Caco-2 (cell line): Measurements from ENCODE around the gene MAPK8IP3. TPM values are rescaled to one million over a fixed set of nuclear protein-coding genes. Genes with fewer than 3 reads are reported as not detected.

Experiments
- BruUV-seq: library from RNA; stranded (reverse); fragments of 400-500 nt; replicated peaks from 2 replicates; lab custom pipeline; 2021; lab: Mats Ljungman, UMichigan
- CTCF ChIA-PET: fragments of 300-600 bp; sonication (Branson Sonifier 250); formaldehyde crosslinking; loops from one replicate; lab custom pipeline; 2022; ENCODE audit warnings: antibody characterized with exemption; lab: Charles Lee
- POLR2A ChIA-PET: fragments of 300-600 bp; sonication (Branson Sonifier 250); formaldehyde crosslinking; loops from one replicate; lab custom pipeline; 2022; ENCODE audit warnings: antibody characterized with exemption; lab: Charles Lee
- DNase-seq, 2 experiments: peaks; one replicate each; pipeline versions ENCODE4 v3.0.0 to v3.0.0-alpha.2; 2020 to 2022
- H3K27me3 ChIP-seq: replicated peaks from 2 replicates; pipeline ENCODE4 v1.6.0; 2011; ENCODE audit warnings: low read length; ENCODE audit not compliant: control insufficient read depth, insufficient read depth
- H3K36me3 ChIP-seq: 2 replicates; pipeline ENCODE4 v1.5.1; 2011; ENCODE audit warnings: low read length; ENCODE audit not compliant: control insufficient read depth, insufficient read depth
- H3K4me1 ChIP-seq: fragments of 250-450 bp; sonication (Bioruptor Pico); 2 replicates; pipeline ENCODE4 v1.5.1; 2020; ENCODE audit warnings: mild to moderate bottlenecking
- H3K4me3 ChIP-seq: 2 replicates; pipeline ENCODE4 v1.5.1; 2011; ENCODE audit warnings: low read depth, mild to moderate bottlenecking, control low read depth, low read length
- H3K9me3 ChIP-seq: fragments of 250-450 bp; sonication (Bioruptor Pico); 2 replicates; pipeline ENCODE4 v1.5.1; 2020; ENCODE audit warnings: mild to moderate bottlenecking, moderate library complexity
- H3K27ac Mint-ChIP-seq: one replicate; pipeline ENCODE4 v1.8.0; 2022; ENCODE audit warnings: mixed read lengths; ENCODE audit not compliant: unreplicated experiment
- H3K27me3 Mint-ChIP-seq: one replicate; pipeline ENCODE4 v1.8.0; 2022; ENCODE audit warnings: mixed read lengths; ENCODE audit not compliant: insufficient read depth, unreplicated experiment
- H3K36me3 Mint-ChIP-seq: one replicate; pipeline ENCODE4 v1.8.0; 2022; ENCODE audit warnings: mild to moderate bottlenecking, mixed read lengths; ENCODE audit not compliant: insufficient read depth, unreplicated experiment
- H3K4me1 Mint-ChIP-seq: one replicate; pipeline ENCODE4 v1.8.0; 2022; ENCODE audit warnings: low read depth, mixed read lengths; ENCODE audit not compliant: unreplicated experiment
- H3K4me3 Mint-ChIP-seq: one replicate; pipeline ENCODE4 v1.8.0; 2022; ENCODE audit warnings: mild to moderate bottlenecking, moderate library complexity, mixed read lengths; ENCODE audit not compliant: unreplicated experiment
- H3K9me3 Mint-ChIP-seq: one replicate; pipeline ENCODE4 v1.8.0; 2022; ENCODE audit warnings: mixed read lengths; ENCODE audit not compliant: unreplicated experiment
- intact Hi-C: fragments of 100-400 bp; cut with micrococcal nuclease; formaldehyde crosslinking; loops from one replicate; pipeline ENCODE4 v1.10.0; 2022; ENCODE audit not compliant: unreplicated experiment
- total RNA-seq: library from RNA; stranded (reverse); gene quantifications from 2 replicates; pipeline ENCODE4 v1.2.3, GENCODE V29; 2022
- TF ChIP-seq, protein P1 (sequence below), 2 experiments: fragments of 200-600 bp in 1 of 2; IDR thresholded peaks; 1 replicate in 1 of 2; 2 replicates in 1 of 2; pipeline versions ENCODE4 v1.5.1 to v1.8.0; 2011 to 2022; ENCODE audit warnings: antibody characterized with exemption in 1 of 2, control low read depth in 1 of 2, inconsistent platforms in 1 of 2, low read depth in 1 of 2, low read length in 1 of 2, mild to moderate bottlenecking in 1 of 2, moderate library complexity in 1 of 2; ENCODE audit not compliant: insufficient read depth in 1 of 2, severe bottlenecking in 1 of 2, unreplicated experiment in 1 of 2

The MAPK8IP3 gene
- total RNA-seq, 1 experiment from 2014 or later, result 60.5 TPM

DNA sequence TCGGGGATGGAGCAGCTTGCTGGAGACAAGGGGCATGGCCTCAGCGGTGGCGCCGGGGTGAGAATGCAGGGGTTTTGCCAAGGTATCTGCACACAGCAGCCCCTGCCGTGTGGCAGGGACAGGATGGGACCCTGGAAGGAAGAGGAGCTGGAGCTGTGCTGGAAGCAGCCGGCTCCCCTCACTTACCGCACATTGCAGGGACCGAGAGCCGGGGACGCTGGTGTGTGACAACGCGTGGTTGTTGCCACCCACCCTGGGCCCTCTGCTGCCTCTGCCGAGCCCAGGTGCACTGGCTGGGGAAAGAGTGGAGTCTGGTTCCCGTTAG is 79.8 kb downstream of the MAPK8IP3 start:
- peaks cover 8% of the 10 kb centered on the region for H3K4me1 Mint-ChIP-seq
- H3K4me1 ChIP-seq, result peaks cover 7% of the 10 kb centered on the region; the same call in 1 of the 2 replicates
- H3K9me3 ChIP-seq, result no peaks in the 10 kb centered on the region
- no peak overlapping the region for H3K27ac Mint-ChIP-seq
- intact Hi-C loops, result no loop called here
- no peaks in the 10 kb centered on the region for H3K9me3 Mint-ChIP-seq
- H3K36me3 Mint-ChIP-seq, result peaks cover 49% of the 10 kb centered on the region
- no TSS peak for BruUV-seq
- no peak overlapping the region for H3K4me3 ChIP-seq
- ChIA-PET POLR2A (no interaction called here), CTCF (no interaction called here)
- H3K27me3 Mint-ChIP-seq, result no peaks in the 10 kb centered on the region
- no peak overlapping the region for H3K4me3 Mint-ChIP-seq
- no peaks in the 10 kb centered on the region for H3K27me3 ChIP-seq
- DNase-seq, result no peak
- TF ChIP-seq, protein P1, sequence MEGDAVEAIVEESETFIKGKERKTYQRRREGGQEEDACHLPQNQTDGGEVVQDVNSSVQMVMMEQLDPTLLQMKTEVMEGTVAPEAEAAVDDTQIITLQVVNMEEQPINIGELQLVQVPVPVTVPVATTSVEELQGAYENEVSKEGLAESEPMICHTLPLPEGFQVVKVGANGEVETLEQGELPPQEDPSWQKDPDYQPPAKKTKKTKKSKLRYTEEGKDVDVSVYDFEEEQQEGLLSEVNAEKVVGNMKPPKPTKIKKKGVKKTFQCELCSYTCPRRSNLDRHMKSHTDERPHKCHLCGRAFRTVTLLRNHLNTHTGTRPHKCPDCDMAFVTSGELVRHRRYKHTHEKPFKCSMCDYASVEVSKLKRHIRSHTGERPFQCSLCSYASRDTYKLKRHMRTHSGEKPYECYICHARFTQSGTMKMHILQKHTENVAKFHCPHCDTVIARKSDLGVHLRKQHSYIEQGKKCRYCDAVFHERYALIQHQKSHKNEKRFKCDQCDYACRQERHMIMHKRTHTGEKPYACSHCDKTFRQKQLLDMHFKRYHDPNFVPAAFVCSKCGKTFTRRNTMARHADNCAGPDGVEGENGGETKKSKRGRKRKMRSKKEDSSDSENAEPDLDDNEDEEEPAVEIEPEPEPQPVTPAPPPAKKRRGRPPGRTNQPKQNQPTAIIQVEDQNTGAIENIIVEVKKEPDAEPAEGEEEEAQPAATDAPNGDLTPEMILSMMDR (IDR thresholded peaks at IDR 0.05; ENCODE audit: insufficient read depth in 1 of 2, low read depth in 1 of 2, low read length in 1 of 2, severe bottlenecking in 1 of 2, unreplicated experiment in 1 of 2), result no peak
- peaks cover 2% of the 10 kb centered on the region; the same call in 1 of the 2 replicates for H3K36me3 ChIP-seq

DNA sequence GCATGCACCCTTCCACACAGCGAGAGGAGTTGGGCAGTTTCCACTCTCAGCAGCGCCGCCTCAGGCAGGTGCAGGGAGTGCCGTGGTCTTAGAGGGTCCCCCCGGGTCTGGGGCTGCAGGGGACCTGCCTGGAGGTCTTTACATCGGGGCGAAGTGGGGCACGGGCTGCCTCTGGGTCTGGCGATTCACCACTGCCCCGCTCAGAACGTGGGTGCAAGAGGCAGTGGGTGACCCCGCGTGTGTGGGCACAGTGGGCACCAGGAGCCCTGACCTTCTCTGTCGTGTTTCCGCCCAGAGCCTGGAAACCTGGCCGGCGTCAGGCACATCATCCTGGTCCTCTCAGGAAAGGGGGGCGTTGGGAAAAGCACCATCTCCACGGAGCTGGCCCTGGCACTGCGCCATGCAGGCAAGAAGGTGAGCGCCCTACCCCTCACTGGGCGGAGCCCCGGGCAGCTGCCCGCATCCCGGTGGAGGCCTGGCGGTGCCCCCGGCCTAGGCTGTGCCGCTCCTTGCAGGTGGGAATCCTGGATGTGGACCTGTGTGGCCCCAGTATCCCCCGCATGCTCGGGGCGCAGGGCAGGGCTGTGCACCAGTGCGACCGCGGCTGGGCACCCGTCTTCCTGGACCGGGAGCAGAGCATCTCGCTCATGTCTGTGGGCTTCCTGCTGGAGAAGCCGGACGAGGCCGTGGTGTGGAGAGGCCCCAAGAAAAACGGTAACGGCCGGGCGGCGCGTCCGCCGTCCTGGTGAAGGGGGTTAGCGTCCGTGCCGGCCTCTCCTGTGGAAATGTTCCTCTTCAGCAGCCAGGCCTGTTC is 80.5 kb downstream of the MAPK8IP3 start:
- ChIA-PET CTCF (no interaction called here), POLR2A (no interaction called here)
- intact Hi-C loops, result no loop called here
- Histone ChIP-seq H3K4me1 (0 out of 2 replicates have a peak, but pooled peaks cover under 1% of the 10 kb centered on the region), H3K36me3 (peaks cover 2% of the 10 kb centered on the region; the same call in 1 of the 2 replicates), H3K4me3 (no peak overlapping the region), H3K27me3 (no peaks in the 10 kb centered on the region), H3K9me3 (no peaks in the 10 kb centered on the region)
- BruUV-seq, result no TSS peak
- H3K4me3 Mint-ChIP-seq, result no peak overlapping the region
- H3K36me3 Mint-ChIP-seq, result peaks cover 43% of the 10 kb centered on the region
- no peak overlapping the region for H3K27ac Mint-ChIP-seq
- no peaks in the 10 kb centered on the region for H3K9me3 Mint-ChIP-seq
- no peak for DNase-seq
- no peaks in the 10 kb centered on the region for H3K27me3 Mint-ChIP-seq
- TF ChIP-seq, protein P1 (IDR thresholded peaks at IDR 0.05; ENCODE audit: insufficient read depth in 1 of 2, low read depth in 1 of 2, low read length in 1 of 2, severe bottlenecking in 1 of 2, unreplicated experiment in 1 of 2), result no peak
- H3K4me1 Mint-ChIP-seq, result peaks cover 4% of the 10 kb centered on the region

- Histone ChIP-seq H3K4me3 (no peak overlapping the region), H3K4me1 (no peaks in the 10 kb centered on the region), H3K9me3 (no peaks in the 10 kb centered on the region), H3K27me3 (no peaks in the 10 kb centered on the region), H3K36me3 (peaks cover 2% of the 10 kb centered on the region; the same call in 1 of the 2 replicates)
- no peak for DNase-seq
- no peaks in the 10 kb centered on the region for H3K9me3 Mint-ChIP-seq
- ChIA-PET POLR2A (no interaction called here), CTCF (no interaction called here)
- H3K4me3 Mint-ChIP-seq, result no peak overlapping the region
- no peaks in the 10 kb centered on the region for H3K27me3 Mint-ChIP-seq
- intact Hi-C loops, result no loop called here
- no TSS peak for BruUV-seq
- H3K36me3 Mint-ChIP-seq, result peaks cover 37% of the 10 kb centered on the region
- H3K4me1 Mint-ChIP-seq, result no peaks in the 10 kb centered on the region
- no peak overlapping the region for H3K27ac Mint-ChIP-seq
- TF ChIP-seq, protein P1 (IDR thresholded peaks at IDR 0.05; ENCODE audit: insufficient read depth in 1 of 2, low read depth in 1 of 2, low read length in 1 of 2, severe bottlenecking in 1 of 2, unreplicated experiment in 1 of 2), result no peak
Measured at GRCh38 chr16:1787056-1787321, 81.0 kb downstream of the MAPK8IP3 start.
